HG03378 (cell line): ENCODE results near the gene ABCG8.

Source experiments
- ATAC-seq: cut with Tn5 transposase; IDR thresholded peaks from one replicate; pipeline ENCODE4 v1.9.1; 2021; ENCODE audit warnings: mild to moderate bottlenecking, moderate library complexity; ENCODE audit not compliant: unreplicated experiment

The ABCG8 gene

GRCh38 chr2:43855292-43855691 is 16.5 kb downstream of the ABCG8 start:
- ATAC-seq, result no peak

GRCh38 chr2:43872151-43872550 is 33.4 kb downstream of the ABCG8 start:
- ATAC-seq, result no peak

DNA sequence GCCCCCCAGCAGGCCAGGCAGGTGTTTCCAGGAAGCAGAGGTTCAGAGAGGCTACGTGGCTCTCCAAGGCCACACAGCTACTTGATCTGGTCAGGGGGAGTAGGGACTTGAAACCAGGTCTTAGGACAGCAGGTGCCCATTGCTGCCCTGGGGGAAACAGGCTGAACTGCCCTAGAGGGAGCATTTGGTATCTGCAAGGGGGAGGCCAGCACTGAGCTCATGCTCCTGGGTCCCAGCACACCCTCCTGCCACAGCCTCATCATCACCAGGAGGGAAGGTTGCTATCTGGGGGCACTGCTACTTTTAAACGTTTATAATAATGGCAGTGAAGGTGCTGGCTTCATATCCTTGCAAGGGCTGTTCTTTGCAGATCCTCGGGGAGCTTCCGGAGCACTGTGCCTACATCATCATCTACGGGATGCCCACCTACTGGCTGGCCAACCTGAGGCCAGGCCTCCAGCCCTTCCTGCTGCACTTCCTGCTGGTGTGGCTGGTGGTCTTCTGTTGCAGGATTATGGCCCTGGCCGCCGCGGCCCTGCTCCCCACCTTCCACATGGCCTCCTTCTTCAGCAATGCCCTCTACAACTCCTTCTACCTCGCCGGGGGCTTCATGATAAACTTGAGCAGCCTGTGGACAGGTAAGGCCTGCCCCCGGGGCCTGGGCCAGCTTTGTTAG is 36.1 kb downstream of the ABCG8 start:
- ATAC-seq, result no peak

DNA sequence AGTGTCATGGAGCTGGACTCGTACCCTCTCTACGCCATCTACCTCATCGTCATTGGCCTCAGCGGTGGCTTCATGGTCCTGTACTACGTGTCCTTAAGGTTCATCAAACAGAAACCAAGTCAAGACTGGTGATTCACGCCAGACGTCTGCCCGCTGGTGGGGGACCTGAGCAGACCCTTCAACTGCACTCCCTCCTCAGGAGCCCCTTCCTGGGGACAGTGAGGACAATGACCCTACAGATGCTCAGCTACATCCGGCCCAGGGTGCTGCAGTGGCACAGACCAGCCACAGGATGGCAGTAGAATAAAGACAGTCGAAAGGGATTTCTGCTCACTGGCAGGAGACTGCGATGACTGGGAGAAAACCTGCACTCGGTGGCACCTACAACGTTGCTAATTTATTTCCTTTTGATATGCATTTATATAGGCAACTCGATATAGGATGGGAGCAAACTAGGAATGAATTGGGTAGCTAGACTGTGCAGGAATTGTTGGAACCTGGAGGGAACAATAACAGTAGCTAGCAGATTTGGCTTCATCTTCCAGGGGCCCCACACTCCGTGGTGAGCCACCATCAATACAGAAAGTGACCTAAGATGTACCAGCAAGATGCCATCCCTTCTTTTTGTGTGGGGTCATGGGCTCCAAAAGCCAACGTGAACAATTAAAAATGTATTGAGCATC is 39.2 kb downstream of the ABCG8 start:
- peak; percentile 67 for ATAC-seq

DNA sequence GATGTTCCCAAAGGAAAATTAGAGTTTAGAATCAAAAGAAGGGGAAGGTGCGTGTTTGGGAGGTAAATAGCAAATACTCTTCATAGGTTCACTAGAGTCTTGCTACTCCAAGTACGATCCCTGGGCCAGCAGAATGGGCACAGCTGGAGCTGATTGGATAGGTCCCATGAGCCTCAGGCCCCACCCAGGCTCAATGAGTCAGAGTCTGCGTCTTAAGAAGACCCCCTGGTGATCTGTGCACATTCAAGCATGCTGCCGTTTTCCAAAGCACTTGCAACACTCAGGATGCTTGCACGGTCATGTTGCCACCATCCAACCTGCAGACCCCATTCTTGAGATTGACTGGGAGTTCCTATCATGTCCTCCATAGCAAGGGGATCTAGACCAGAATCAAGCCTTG is 40.5 kb downstream of the ABCG8 start:
- no peak for ATAC-seq

DNA sequence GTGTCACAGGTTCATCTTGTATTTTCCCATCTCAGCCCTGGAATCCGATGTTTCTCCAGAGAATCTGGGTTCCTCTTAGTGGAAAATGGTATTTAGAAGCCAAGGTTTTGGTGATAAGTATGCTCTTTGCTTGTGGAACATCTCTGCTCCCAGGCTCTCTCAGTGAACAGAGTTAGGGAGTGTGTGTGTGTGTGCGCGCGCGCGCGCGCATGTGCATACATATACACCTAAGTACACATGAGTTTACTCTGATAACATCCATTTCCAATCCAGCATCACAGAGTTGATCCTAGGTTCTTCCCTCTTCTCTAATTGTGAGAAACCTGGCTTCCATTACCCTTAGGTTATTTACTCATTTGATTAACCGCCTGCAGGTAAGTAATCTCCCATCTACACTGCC is 41.7 kb downstream of the ABCG8 start:
- ATAC-seq, result no peak

DNA sequence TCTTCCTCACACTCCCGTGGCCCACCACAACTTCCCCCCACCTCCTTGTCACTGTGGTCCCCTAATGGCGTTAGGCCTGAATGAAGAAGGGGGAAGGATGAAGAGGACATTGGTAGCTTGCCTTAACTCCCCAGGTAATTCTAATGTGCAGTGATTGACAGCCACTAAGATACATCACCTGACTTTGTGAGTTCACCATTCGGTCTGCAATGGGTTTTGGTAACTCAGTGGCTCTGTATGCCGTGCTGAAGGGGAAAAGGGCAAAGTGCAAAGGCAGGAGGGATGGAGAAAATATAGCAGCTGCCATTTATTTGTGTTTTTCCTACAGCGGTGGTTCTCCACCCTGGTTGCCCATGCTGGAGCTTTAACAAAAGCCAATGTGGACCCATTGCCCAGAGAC is 42.2 kb downstream of the ABCG8 start:
- no peak for ATAC-seq

- no peak for ATAC-seq
These were observed 43.5 kb downstream of the ABCG8 start for GRCh38 chr2:43882312-43882711.

DNA sequence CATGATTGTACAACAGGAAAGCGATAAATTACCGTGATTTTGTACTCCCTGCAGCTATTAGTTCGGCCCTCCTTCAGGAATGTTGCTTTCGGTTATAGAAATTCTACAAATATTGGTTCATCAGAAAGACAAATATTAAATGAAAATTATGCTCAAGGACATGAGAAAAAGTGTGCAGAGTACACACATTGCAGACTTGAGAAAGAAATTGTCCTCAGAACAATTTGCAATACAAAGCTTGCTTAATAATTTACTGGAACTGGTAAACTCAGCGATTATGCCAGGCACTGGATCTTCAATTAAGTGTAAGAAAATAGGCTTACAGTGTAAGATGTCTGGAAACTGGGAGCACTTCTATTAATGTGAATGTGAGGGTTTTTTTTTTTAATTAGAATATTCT is 45.9 kb downstream of the ABCG8 start:
- ATAC-seq, result no peak

GRCh38 chr2:43885132-43885632 is 46.4 kb downstream of the ABCG8 start:
- no peak for ATAC-seq

DNA sequence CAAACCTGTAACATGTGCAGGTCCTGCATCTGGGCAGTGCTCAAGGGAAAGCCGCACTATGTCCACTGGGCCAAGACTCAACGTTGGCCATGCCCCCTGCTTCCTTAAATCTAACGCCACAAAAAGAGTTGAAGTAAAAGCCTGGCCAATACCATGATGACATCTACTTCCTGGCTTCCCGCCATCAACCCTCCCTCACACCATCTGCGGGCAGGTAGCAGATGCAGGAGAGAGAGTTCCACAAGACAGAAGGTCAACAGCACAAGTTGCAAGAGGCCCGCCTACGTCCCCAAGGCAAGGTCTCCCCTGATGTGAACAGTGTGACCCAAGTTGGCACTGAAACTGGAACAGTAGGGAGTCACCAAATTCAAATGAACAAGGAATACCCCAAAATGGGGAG is 48.4 kb downstream of the ABCG8 start:
- ATAC-seq, result no peak

- no peak for ATAC-seq
These were observed 50.6 kb downstream of the ABCG8 start for GRCh38 chr2:43889416-43889815.

DNA sequence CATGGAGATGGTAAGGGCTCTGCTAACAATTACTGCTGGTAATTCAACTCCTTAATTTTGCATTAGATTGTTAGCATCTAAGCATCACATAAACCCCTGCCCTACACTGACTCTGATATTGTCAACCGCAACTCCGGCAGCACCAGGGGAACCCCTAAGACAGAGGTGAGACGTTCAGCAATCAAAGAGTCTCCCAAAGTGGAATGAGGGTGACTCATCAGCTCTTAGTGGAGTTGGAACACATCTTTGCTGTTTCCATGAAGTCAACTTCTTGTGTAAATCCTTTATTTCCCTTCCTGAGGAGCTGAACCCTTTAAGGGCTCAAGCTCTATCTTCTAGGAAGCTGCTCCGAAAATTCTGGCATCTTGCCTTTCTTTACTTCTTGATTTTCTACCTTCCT is 52.1 kb downstream of the ABCG8 start:
- ATAC-seq, result no peak

GRCh38 chr2:43894743-43895142 is 56.0 kb downstream of the ABCG8 start:
- no peak for ATAC-seq

GRCh38 chr2:43896906-43897305 is 58.1 kb downstream of the ABCG8 start:
- ATAC-seq, result no peak

GRCh38 chr2:43897492-43897891 is 58.7 kb downstream of the ABCG8 start:
- ATAC-seq, result no peak

GRCh38 chr2:43898134-43898837 is 59.5 kb downstream of the ABCG8 start:
- no peak for ATAC-seq

DNA sequence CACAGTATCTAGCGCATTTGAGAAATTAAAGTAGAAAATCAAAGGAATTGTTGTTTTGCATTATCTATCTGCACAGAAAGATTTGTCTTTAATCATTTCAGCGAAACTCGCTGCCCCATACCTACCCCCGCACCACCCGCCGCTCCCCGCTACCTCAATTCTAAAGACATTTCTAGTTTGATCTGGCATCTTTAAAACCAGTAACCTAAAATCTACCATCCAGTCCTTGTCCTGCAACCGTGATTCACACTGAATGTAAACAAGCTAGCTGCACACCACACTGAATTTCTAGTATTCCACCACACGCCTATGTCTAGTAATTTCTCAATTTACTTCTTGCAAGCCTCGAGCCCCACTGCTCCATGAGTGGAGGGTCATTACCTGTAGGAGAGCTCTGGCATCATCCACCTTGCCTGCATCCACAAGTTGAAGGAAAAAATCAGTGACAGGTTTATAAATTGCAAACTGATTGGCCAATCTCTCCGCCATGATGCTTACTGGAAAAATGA is 60.1 kb downstream of the ABCG8 start:
- no peak for ATAC-seq

GRCh38 chr2:43899589-43899988 is 60.8 kb downstream of the ABCG8 start:
- no peak for ATAC-seq

DNA sequence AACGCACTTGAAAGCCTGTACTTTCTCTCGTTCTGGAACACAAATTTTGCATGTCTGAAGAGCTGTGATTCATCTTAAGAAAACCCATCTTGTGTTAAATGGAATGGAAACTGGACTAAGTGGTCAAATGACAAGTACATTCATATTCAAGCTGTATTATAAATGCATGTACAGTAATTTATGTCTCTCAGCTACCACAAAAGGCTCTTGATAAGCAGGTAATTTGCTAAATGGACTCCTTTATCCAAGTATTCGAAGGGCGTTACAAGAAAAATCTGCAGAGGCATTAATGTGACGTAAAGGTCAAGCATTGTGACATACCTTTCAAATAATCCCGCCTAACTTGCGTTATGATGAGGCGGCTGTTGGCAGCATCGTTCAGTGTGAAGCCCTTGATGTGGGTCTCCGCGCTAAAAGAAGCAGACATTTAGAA is 66.6 kb downstream of the ABCG8 start:
- no peak for ATAC-seq

DNA sequence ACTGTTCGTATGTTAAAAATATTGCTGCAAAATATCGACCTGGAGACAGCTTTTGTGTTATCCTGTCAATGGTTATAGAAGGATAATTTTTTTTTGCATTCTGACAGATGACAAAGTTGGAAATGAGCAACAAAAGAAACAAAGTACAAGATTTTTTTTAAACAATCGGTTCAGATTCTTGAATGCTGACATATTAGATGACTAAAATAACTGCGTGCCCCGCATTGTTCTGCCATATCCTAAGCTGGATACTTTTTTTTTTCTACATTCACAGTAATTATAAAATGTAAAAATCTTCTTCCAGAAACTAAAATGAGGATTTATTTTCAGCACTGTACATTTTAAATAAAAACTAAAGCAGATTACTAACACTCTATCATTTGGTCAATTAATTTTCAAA is 67.1 kb downstream of the ABCG8 start:
- ATAC-seq, result no peak
